ENCODE results near the gene DNAJB12. TPM values are rescaled to one million over a fixed set of nuclear protein-coding genes. Genes with fewer than 3 reads are reported as not detected.

The DNAJB12 gene
- total RNA-seq, 1 experiment from 2014 or later = 25.8 TPM

DNA sequence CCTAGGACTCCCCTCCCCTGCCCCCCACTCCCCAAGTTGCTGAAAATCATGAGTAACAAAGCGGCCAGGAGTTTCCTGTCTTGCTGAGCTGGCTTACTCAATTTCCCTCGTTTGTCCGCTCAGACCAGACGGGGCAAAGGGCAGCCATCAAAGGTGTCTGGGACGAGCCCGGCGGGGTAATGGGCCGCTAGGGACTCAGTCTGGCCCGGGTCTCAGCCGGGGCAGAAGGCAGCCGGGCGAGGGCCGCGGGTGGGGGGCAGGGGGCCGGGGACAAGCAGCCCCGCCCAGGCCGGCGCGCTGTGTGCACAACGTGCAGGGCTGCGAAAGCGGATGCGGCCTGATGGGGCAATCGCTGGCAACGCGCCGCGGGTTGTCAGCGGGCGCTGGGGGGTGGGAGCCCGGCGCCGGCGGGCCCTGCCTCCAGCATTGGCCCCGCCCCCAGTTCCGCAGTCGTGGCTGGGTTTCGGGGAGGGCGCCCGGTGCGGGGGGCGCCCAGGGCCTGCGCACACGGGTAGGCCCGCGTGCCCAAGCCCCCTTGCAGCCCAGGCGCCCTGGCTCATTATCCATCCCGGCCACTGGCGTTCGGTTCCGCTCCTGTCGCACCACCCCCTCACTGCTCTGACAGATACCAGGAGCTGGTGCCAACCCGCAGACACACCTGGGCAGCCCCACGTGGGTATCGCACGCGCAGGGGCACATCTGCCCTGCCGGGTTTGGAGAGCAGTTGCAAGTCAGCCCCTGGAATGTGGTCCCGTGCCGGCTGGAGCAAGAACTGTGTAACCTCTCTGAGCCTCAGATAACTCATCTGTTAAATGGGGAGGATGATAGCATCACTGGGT, 35.1 kb downstream of the DNAJB12 start:
- no peaks in the 10 kb centered on the region for H4K20me1 ChIP-seq (ENCODE audit: insufficient read depth)
- peak overlapping the region; percentile 76 for H3K4me2 ChIP-seq (ENCODE audit: low read length)
- intact Hi-C loops (cut with micrococcal nuclease) = loop anchor here (2.0 to 10.0 kb wide), 3 partner anchors 27 to 455 kb away; no protein-coding TSS in a partner anchor
- ChIA-PET RAD21 (ENCODE audit: low non-redundant PET in 1 of 2, low total read pairs in 2 of 2, uncharacterized antibody in 2 of 2, unreplicated experiment in 2 of 2) (interaction anchor here in 1 of 2 experiments (1.2 kb wide), 1 partner anchor 59 kb away, joined by 4 read pairs; no protein-coding TSS in a partner anchor), CTCF (interaction anchor here (1.1 kb wide), 1 partner anchor 18 kb away, joined by 3 read pairs; no protein-coding TSS in a partner anchor), POLR2A (interaction anchor here (0.6 to 9.7 kb wide), 14 partner anchors 10 to 791 kb away, joined by 3 to 221 read pairs (median 8); partner anchors contain the start of genes DDIT4, DNAJB12 and NUDT13)
- H3K9ac ChIP-seq (ENCODE audit: low read length) = peak overlapping the region; percentile 69
- H3K27ac ChIP-seq (ENCODE audit: low read depth, low read length) = peak overlapping the region; percentile 89
- peak; percentile 75 for DNase-seq (ENCODE audit: low read depth, low spot score)
- no peaks in the 10 kb centered on the region for H3K27me3 ChIP-seq (ENCODE audit: insufficient read depth, low read length)
- H3K9me2 ChIP-seq (ENCODE audit: insufficient read depth) = no peaks in the 10 kb centered on the region
- H2AFZ ChIP-seq (ENCODE audit: low read depth, low read length, poor library complexity, severe bottlenecking) = no peak overlapping the region
- H3K9me3 ChIP-seq (ENCODE audit: control insufficient read depth in 1 of 2, insufficient read depth in 1 of 2, low read depth in 1 of 2, low read length in 2 of 2) = no peaks in the 10 kb centered on the region
- H3K79me2 ChIP-seq (ENCODE audit: insufficient read depth, low read length) = no peaks in the 10 kb centered on the region
- peaks cover 78 to 92% of the 10 kb centered on the region in 2 experiments for H3K4me1 ChIP-seq (ENCODE audit: control insufficient read depth in 1 of 2, insufficient read depth in 2 of 2, low read length in 2 of 2)
- TF ChIP-seq CBX3 (IDR thresholded peaks at IDR 0.05; ENCODE audit: low read depth) = no peak
- TF ChIP-seq POLR2AphosphoS5 (IDR thresholded peaks at IDR 0.05; ENCODE audit: low read depth, low read length) = peak; percentile 42
- no peak for TF ChIP-seq YY1 (IDR thresholded peaks at IDR 0.05; ENCODE audit: extremely low read depth, insufficient replicate concordance, low read depth, low read length)
- peak; percentile 81 for TF ChIP-seq TCF7L2 (IDR thresholded peaks at IDR 0.05; ENCODE audit: borderline replicate concordance, extremely low read depth, insufficient read depth, insufficient read length)
- TF ChIP-seq EZH2 (IDR thresholded peaks at IDR 0.05) = no peak
- TF ChIP-seq, protein P1, sequence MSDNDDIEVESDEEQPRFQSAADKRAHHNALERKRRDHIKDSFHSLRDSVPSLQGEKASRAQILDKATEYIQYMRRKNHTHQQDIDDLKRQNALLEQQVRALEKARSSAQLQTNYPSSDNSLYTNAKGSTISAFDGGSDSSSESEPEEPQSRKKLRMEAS (IDR thresholded peaks at IDR 0.05) = no peak
- no peak for TF ChIP-seq JUND (IDR thresholded peaks at IDR 0.05)
- TF ChIP-seq SP1 (IDR thresholded peaks at IDR 0.05; ENCODE audit: low read depth) = no peak
- peak; percentile 53; the same call in 1 of the 2 replicates for TF ChIP-seq ZFX (IDR thresholded peaks at IDR 0.05)
- TF ChIP-seq ZNF274 (IDR thresholded peaks at IDR 0.05; ENCODE audit: low read depth, low read length) = no peak
- no peak for TF ChIP-seq EZH2phosphoT487 (IDR thresholded peaks at IDR 0.05; ENCODE audit: borderline replicate concordance)
- H3K4me3 ChIP-seq (replicated peaks in 1 of 2; ENCODE audit: low read depth in 1 of 2, low read length in 2 of 2) = peak overlapping the region; percentile 33 to 52
- ATAC-seq = peak; percentile 57
- BruUV-seq (replicated peaks) = no TSS peak
- H3K36me3 ChIP-seq (ENCODE audit: control insufficient read depth in 1 of 2, insufficient read depth in 2 of 2, low read length in 2 of 2) = no peaks in the 10 kb centered on the region

Data from HCT116 (cell line).